ENCODE measurements around the gene B3GALT5.

B3GALT5 gene

GRCh38 chr21:39645331-39645730 is 32.6 kb downstream of the B3GALT5 start:
- DNase-seq (ENCODE audit: low spot score): peak; percentile 23

- no peak for DNase-seq (ENCODE audit: low spot score)
Measured at GRCh38 chr21:39647476-39647875, 34.7 kb downstream of the B3GALT5 start.

- no peak for DNase-seq (ENCODE audit: low spot score)
Measured at GRCh38 chr21:39648879-39649278, 36.1 kb downstream of the B3GALT5 start.

GRCh38 chr21:39649526-39649925 is 36.8 kb downstream of the B3GALT5 start:
- DNase-seq (ENCODE audit: low spot score): no peak

GRCh38 chr21:39650306-39650705 is 37.6 kb downstream of the B3GALT5 start:
- no peak for DNase-seq (ENCODE audit: low spot score)

GRCh38 chr21:39650801-39651200 is 38.1 kb downstream of the B3GALT5 start:
- DNase-seq (ENCODE audit: low spot score): no peak

- DNase-seq (ENCODE audit: low spot score): no peak
Measured at GRCh38 chr21:39651206-39651605, 38.5 kb downstream of the B3GALT5 start.

GRCh38 chr21:39654951-39655350 is 42.2 kb downstream of the B3GALT5 start:
- DNase-seq (ENCODE audit: low spot score): no peak

GRCh38 chr21:39655589-39655988 is 42.8 kb downstream of the B3GALT5 start:
- no peak for DNase-seq (ENCODE audit: low spot score)

- DNase-seq (ENCODE audit: low spot score): no peak
Measured at GRCh38 chr21:39656209-39656608, 43.5 kb downstream of the B3GALT5 start.

GRCh38 chr21:39657091-39657689 is 44.5 kb downstream of the B3GALT5 start:
- DNase-seq (ENCODE audit: low spot score): no peak

- no peak for DNase-seq (ENCODE audit: low spot score)
Measured at GRCh38 chr21:39658066-39658465, 45.3 kb downstream of the B3GALT5 start.

- DNase-seq (ENCODE audit: low spot score): no peak
Measured at GRCh38 chr21:39659070-39659815, 46.5 kb downstream of the B3GALT5 start.

- DNase-seq (ENCODE audit: low spot score): no peak
Measured at GRCh38 chr21:39660191-39660980, 47.6 kb downstream of the B3GALT5 start.

GRCh38 chr21:39661121-39661520 is 48.4 kb downstream of the B3GALT5 start:
- DNase-seq (ENCODE audit: low spot score): no peak

- DNase-seq (ENCODE audit: low spot score): no peak
Measured at GRCh38 chr21:39661740-39662139, 49.0 kb downstream of the B3GALT5 start.

- no peak for DNase-seq (ENCODE audit: low spot score)
Measured at GRCh38 chr21:39662411-39662953, 49.7 kb downstream of the B3GALT5 start.

- DNase-seq (ENCODE audit: low spot score): no peak
Measured at GRCh38 chr21:39663066-39663465, 50.3 kb downstream of the B3GALT5 start.

- DNase-seq (ENCODE audit: low spot score): no peak
Measured at GRCh38 chr21:39663742-39664492, 51.2 kb downstream of the B3GALT5 start.

GRCh38 chr21:39664586-39664985 is 51.8 kb downstream of the B3GALT5 start:
- no peak for DNase-seq (ENCODE audit: low spot score)

- no peak for DNase-seq (ENCODE audit: low spot score)
Measured at GRCh38 chr21:39666026-39666425, 53.3 kb downstream of the B3GALT5 start.
